Hepatocyte (in vitro differentiated cells): ENCODE results near the gene MPEG1. TPM values are rescaled to one million over a fixed set of nuclear protein-coding genes. Genes with fewer than 3 reads are reported as not detected.

ENCODE experiments used
- DNase-seq: peaks from one replicate; pipeline ENCODE4 v3.0.0-alpha.2; 2016; ENCODE audit warnings: low spot score
- H2AFZ ChIP-seq: fragments of 200-600 bp; sonication (generic); 2 replicates; pipeline ENCODE4 v1.6.0; 2016; ENCODE audit warnings: antibody characterized with exemption, mild to moderate bottlenecking
- H3K27ac ChIP-seq: fragments of 200-600 bp; sonication (generic); 2 replicates; pipeline ENCODE4 v1.5.1; 2016; ENCODE audit warnings: mild to moderate bottlenecking
- H3K27me3 ChIP-seq: fragments of 200-600 bp; sonication (generic); 2 replicates; pipeline ENCODE4 v1.6.1; 2016
- H3K36me3 ChIP-seq: fragments of 200-600 bp; sonication (generic); replicated peaks from 2 replicates; pipeline ENCODE4 v1.5.1; 2016; ENCODE audit warnings: low read depth; ENCODE audit not compliant: insufficient read depth
- H3K4me1 ChIP-seq: fragments of 200-600 bp; sonication (generic); 2 replicates; pipeline ENCODE4 v1.5.1; 2016; ENCODE audit warnings: mild to moderate bottlenecking, moderate library complexity; ENCODE audit not compliant: insufficient read depth
- H3K4me2 ChIP-seq: fragments of 200-600 bp; sonication (generic); 2 replicates; pipeline ENCODE4 v1.6.0; 2016
- H3K4me3 ChIP-seq: fragments of 200-600 bp; sonication (generic); 2 replicates; pipeline ENCODE4 v1.5.1; 2016; ENCODE audit warnings: mild to moderate bottlenecking
- H3K79me2 ChIP-seq: fragments of 200-600 bp; sonication (generic); 2 replicates; pipeline ENCODE4 v1.6.0; 2017; ENCODE audit warnings: mild to moderate bottlenecking
- H3K9me2 ChIP-seq: fragments of 200-600 bp; sonication (generic); replicated peaks from 2 replicates; pipeline ENCODE4 v1.6.0; 2017; ENCODE audit warnings: mild to moderate bottlenecking; ENCODE audit not compliant: insufficient read depth
- H3K9me3 ChIP-seq: fragments of 200-600 bp; sonication (generic); 2 replicates; pipeline ENCODE4 v1.5.1; 2016; ENCODE audit warnings: low read depth, mild to moderate bottlenecking
- H4K20me1 ChIP-seq: fragments of 200-600 bp; sonication (generic); 2 replicates; pipeline ENCODE4 v1.6.0; 2016; ENCODE audit warnings: mild to moderate bottlenecking; ENCODE audit not compliant: insufficient read depth, poor library complexity, severe bottlenecking
- CTCF ChIP-seq: fragments of 200-600 bp; sonication (generic); IDR thresholded peaks from 2 replicates; pipeline ENCODE4 v1.5.1; 2016; ENCODE audit warnings: antibody characterized with exemption, mild to moderate bottlenecking; ENCODE audit not compliant: poor library complexity
- EZH2 ChIP-seq: fragments of 200-600 bp; sonication (generic); IDR thresholded peaks from 2 replicates; pipeline ENCODE4 v1.6.1; 2016; ENCODE audit warnings: antibody characterized with exemption, mild to moderate bottlenecking, borderline replicate concordance
- EZH2phosphoT487 ChIP-seq: fragments of 200-600 bp; sonication (generic); IDR thresholded peaks from one replicate; pipeline ENCODE4 v1.6.1; 2018; ENCODE audit warnings: antibody characterized with exemption, mild to moderate bottlenecking, low read depth, moderate library complexity; ENCODE audit not compliant: unreplicated experiment, severe bottlenecking
- WGBS: methylation state at CpG from one replicate; pipeline ENCODE4 v1.1.6; 2016; ENCODE audit warnings: low lambda C conversion rate; ENCODE audit errors: missing lambda C conversion rate; 5-methylcytosine and 5-hydroxymethylcytosine counted together
- polyA plus RNA-seq: library from polyadenylated mRNA; unstranded; fragments of >200 nt; fragmentation: Nextera tagmentation; extraction: Ambion mirVana; gene quantifications from 2 replicates; pipeline ENCODE4 v1.2.1, GENCODE V29; 2016
- total RNA-seq: library from RNA; depleted of rRNA; stranded (reverse); fragments of >200 nt; gene quantifications from 2 replicates; pipeline ENCODE4 v1.2.3, GENCODE V29; 2014

The MPEG1 gene
- total and polyA plus RNA-seq, 2 experiments from 2014 or later, result 0.57 TPM; not detected in 1

GRCh38 chr11:59253001-59253400, 40.3 kb upstream of the MPEG1 start:
- Histone ChIP-seq H3K27ac (no peak overlapping the region), H3K36me3 (no peaks in the 10 kb centered on the region), H3K4me2 (no peak overlapping the region), H3K79me2 (no peaks in the 10 kb centered on the region), H3K4me1 (no peaks in the 10 kb centered on the region), H3K27me3 (no peaks in the 10 kb centered on the region), H3K4me3 (no peak overlapping the region), H3K9me2 (no peaks in the 10 kb centered on the region), H4K20me1 (no peaks in the 10 kb centered on the region), H3K9me3 (no peaks in the 10 kb centered on the region), H2AFZ (no peak overlapping the region)
- no peak for DNase-seq
- no peak for TF ChIP-seq EZH2phosphoT487
- TF ChIP-seq EZH2, result no peak
- TF ChIP-seq CTCF, result no peak
- WGBS, result 91% methylated on average over 2 of the region's 2 CpGs

- DNase-seq, result no peak
- Histone ChIP-seq H3K79me2 (no peaks in the 10 kb centered on the region), H3K27ac (no peak overlapping the region), H3K27me3 (no peaks in the 10 kb centered on the region), H3K4me1 (no peaks in the 10 kb centered on the region), H4K20me1 (no peaks in the 10 kb centered on the region), H3K36me3 (no peaks in the 10 kb centered on the region), H3K4me2 (no peak overlapping the region), H3K4me3 (no peak overlapping the region), H2AFZ (no peak overlapping the region), H3K9me3 (no peaks in the 10 kb centered on the region), H3K9me2 (no peaks in the 10 kb centered on the region)
- 90% methylated on average over 7 of the region's 7 CpGs for WGBS
- TF ChIP-seq CTCF (no peak), EZH2phosphoT487 (no peak), EZH2 (no peak)
Measured at GRCh38 chr11:59249535-59249934, 36.8 kb upstream of the MPEG1 start.

GRCh38 chr11:59247531-59248227, 35.0 kb upstream of the MPEG1 start:
- Histone ChIP-seq H3K36me3 (no peaks in the 10 kb centered on the region), H2AFZ (no peak overlapping the region), H3K4me2 (no peak overlapping the region), H3K27ac (no peak overlapping the region), H3K9me2 (no peaks in the 10 kb centered on the region), H3K4me3 (no peak overlapping the region), H3K4me1 (no peaks in the 10 kb centered on the region), H3K27me3 (no peaks in the 10 kb centered on the region), H4K20me1 (no peaks in the 10 kb centered on the region), H3K79me2 (no peaks in the 10 kb centered on the region), H3K9me3 (no peaks in the 10 kb centered on the region)
- TF ChIP-seq EZH2 (no peak), CTCF (no peak), EZH2phosphoT487 (no peak)
- DNase-seq, result no peak
- WGBS, result 62% methylated on average over 2 of the region's 2 CpGs
